Stimulated activated CD4-positive, alpha-beta T cell treated with anti-CD3 and anti-CD28 coated beads, Interleukin-4, amount 100 ng/mL, for 4 hours (primary cell): ENCODE results near the gene NFXL1.

Source experiments
- DNase-seq, 2 experiments: peaks; one replicate each; pipeline ENCODE4 v3.0.0-alpha.2; 2020

Gene NFXL1

DNA sequence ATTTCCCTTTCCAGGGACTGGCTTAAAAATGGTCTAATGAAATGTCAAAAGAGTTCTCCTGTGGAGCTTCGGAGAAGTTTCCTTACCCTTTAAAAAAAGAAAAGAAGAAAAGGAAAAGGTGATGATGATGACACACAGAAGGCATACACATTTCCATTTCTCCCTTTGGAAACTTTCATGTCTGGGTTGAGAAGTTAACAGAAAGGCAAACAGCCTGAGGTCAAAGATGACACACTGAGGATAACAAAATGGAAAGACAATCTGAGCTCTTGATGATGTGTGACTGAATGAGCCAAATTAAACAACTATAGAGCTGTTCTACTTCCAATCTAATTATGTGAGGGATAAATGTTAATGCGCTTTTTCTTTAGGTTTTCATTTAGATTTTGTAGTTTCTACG, 32.2 kb downstream of the NFXL1 start:
- no peak for DNase-seq

DNA sequence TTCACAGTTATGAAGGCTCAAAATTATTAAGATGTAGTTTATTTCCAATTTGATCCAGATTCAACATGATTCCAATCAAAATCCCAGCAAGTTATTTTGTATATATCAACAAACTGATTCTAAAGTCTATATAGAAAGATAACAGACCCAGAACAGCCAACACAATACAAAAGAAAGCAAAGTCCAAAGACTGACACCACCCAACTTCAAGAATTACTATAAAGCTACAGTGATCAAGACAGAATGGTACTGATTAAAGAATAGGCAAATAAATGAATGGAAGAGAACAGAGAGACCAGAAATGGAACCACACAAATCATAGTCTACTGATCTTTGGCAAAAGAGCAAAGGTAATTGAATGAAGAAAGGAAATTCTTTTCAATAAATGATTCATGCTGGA, 34.9 kb downstream of the NFXL1 start:
- DNase-seq, result no peak

DNA sequence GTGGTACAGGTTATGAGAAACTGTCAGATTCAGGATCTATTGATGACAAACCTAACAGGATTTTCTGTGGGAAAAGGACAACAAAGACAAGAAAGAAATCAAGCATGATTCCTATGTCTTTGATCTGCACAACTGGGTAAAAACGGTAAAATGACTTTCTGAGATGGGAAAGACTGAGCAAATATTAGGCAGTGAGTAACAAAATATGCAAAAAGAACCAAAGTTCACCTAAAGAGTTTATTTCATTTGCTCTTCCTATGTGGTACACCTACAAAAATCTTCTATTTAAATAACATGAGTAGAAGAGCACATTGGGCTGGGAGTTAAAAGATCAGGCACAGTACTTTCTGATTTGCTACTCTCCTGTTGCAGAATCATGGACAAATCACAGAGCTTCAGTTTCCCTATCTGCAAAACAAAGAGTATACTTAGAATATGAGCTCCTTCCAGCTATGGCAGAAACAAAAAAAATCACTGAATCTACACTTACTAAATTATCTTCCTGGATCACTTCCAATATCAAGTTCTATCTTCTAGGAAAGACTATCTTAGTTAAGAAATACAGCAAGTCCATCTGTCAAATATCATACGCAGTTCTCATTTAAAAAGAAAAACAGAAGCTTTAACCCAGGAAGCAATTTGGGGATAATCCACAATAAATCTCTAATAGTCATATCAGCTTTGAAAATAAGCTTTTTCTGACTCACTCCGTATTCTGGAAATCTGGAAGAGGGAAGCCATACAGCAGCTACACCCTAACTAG, 37.4 kb downstream of the NFXL1 start:
- no peak for DNase-seq

DNA sequence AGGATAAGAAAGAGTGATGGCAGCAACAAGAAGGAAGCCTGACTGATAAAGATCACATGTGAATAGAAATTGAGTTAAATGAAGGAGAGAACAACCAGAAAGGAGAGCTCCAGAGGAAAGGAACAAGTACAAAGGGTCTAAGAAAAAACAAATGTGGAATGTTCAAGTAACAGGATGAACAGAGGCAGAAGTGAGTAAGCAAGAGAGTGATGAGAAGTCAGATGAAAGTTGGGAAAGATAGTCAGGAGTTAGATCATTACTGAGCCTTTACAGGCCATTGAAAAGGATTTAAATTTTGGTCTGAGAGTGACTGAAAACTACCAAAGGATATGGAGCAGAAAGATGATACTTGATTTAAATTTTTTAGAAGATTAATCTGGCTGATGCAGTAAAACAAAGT, 38.1 kb downstream of the NFXL1 start:
- DNase-seq, result no peak

DNA sequence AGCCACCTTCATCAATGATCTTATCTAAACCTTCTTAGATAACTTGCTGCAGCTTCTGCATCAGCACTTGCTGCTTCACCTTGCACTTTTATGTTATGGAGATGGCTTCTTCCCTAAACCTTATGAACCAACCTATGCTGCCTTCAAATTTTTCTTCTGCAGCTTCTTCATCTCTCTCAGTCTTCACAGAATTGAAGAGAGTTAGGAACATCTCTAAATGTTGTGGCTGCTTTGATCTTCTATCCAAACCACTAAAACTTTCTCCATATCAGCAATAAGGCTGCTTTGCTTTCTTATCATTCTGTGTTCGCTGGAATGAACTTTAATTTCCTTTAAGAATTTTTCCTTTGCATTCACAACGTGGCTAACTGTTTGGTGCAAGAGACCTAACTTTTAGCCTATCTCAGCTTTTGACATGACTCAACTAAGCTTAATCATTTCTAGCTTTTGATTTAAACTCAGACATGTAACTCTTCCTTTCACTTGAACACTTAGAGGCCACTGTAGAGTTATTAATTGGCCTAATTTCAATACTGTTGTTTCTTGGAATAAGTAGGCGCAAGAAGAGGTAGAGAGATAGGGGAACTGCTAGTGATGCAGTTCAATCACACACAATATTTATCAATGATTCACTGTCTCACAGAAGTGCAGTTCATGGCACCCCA, 40.4 kb downstream of the NFXL1 start:
- no peak for DNase-seq

DNA sequence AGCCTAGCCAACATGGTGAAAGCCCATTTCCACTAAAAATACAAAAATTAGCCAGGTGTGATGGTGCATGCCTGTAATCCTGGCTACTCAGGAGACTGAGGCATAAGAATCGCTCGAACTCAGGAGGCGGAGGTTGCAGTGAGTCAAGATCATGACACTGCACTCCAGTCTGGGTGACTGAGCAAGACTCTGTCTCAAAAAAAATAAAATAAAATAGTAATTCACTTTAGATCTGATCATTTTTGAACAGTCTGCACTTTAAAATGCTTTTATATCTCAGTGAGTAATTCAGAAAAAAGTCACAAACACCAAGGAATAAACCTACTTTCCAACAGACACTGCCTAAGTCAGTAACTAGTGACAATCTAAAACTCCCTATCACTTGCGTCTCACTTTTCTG, 50.9 kb downstream of the NFXL1 start:
- DNase-seq, result no peak

DNA sequence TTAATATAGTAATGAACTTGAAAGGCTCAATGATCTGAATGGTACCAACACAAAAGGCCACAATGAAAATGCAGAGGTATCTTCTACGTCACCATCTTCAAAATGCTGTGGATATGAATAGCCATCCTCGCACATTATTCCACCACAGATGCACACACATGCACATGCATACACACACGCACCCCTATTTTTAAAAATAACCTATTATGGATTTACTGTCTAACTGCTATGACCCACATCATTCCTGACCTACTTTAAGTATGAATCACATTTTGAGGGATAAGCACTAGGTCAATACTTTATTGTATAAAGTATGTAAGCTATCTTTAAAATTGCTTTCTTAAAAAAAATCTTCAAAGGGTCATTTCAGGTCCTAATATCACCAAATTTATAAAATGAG, 52.1 kb downstream of the NFXL1 start:
- no peak for DNase-seq

DNA sequence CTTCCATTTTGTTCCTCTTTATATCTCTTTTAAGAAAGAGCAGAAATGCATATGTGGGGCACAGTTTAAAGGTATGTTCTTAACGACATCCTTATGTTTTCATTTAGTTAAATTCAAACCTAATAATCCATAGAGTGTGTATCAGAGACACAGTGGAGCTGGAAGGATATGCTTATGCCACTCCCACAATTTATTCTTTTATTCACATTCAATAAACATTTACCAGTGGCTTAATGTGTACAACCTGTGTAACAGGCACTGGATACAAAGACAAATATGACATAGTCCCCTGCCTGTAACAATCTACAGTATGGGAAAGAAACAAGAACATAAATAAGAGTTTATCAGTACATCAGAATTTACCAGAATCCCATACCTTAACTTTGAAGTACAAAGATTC, 54.1 kb downstream of the NFXL1 start:
- DNase-seq, result no peak

DNA sequence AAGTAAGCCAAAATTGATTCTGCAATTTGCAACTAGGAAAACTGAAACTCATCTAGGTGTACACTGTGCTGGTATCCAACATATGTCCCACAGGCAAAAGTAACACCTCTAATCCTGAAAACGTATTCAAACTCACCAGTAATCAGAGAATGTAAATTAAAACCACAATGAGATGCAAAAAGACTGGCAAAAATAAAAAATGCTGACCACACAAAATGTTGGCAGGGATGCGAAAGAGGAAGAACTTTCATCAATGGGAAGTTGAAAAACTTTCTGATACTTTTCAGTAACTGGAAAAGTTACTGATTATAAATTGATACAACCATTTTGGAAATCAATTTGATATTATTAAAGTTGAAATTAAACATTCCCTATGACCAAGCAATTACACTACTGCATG, 56.4 kb downstream of the NFXL1 start:
- DNase-seq, result no peak

DNA sequence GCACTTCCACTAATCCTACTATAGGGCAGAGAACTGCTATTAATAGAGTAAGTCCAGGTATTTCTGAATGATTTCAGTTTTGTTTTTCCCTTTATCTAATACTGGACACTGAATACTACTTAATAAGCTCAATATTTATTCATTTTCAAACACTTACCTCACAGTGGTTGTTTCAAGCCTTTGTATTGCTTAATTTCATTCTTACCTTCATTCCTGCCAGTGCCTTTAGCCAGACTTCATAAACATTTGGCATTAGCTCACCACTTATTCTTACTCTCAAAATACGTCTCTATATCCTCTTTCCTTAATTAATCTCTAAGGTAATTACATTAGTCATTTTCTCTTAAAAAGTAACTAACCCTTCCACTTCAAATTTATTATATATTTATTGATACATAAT, 57.7 kb downstream of the NFXL1 start:
- no peak for DNase-seq

DNA sequence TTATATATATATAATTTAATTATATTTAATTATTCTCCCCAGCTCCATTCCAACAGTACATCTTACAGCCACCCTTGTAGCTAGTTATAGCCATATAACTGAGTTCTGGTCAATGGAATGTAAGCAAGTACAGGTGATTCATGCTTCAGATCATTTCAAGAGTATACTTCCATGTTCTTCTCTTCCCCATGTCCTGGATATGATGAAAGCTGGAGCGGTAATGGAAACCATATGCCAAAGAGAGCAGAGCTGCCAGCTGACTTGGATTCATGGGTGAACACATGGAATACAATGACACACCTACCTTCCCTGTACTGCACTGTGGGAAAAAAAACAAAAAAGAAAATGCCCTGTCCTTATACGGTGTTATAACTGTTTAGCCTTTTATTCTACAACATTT, 59.0 kb downstream of the NFXL1 start:
- DNase-seq, result no peak

DNA sequence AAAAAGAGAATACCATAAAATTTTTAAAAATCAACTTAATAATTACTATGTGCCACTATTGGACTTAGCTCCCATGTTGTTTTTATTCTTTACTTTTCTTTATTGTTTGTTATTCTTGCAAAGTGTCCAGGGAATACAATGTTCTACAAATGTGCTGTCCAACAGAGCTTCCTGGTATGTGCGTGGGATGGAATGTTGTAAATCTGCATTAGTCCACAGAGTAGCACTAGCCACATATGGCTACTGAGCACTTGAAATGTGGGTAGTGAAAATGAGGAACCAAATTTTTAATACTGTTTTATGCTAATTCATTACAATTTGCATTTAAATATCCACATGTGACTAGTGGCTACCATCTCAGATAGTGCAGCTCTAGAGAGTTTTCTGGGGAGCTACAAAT, 62.2 kb downstream of the NFXL1 start:
- no peak for DNase-seq

DNA sequence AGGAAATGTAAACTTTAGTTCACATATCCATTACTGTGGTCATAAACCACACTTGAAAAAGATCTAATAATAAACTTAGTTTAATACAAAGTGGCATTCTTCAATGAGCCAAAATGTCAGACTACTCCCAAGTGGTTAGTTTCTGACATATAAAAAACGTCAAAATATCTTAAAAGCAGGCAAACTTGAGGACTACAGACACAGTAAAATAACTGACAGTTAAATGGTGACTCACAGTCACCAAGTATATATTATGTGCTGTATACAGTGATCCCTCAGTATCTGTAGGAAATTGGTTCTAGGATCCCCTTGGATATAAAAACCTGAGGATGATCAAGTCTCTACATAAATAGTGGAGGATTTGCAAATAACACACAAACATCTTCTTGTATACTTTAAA, 64.9 kb downstream of the NFXL1 start:
- no peak for DNase-seq

DNA sequence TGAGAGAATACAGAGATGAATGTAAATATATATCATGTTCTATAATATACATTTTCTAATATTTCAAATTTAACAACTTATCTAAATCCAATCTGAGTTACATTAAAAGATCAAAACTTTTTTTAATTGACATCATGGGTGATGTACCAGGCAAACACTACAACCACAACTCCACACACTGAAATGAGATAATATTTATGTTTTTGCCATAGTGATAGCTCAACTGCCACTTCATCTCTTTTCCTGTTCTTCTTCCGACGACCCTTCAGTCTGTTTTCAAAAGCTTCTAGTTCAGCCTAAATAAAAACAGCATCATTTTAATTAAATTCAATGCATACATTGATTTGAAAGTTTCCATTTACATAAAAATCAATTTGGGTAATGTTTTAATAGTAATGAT, 66.3 kb downstream of the NFXL1 start:
- DNase-seq, result no peak

DNA sequence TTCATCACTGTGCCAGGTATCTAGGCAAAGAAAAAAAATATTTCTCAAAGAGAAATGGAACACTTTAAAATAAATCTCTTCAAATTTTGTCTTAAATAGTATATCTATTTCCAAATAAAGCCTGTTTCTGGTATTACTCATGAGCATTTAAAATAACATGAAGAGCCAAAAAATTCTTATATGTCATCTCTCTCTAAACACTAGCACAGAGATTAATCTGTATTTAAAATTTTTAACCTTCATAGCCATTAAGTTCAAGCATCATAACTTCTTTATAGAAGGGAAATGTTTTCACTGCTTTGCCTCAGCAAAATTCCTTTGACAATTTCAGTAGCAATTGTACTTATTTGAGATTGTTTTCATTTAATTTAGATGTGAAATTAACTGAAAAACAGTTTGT, 71.4 kb downstream of the NFXL1 start:
- DNase-seq, result no peak

DNA sequence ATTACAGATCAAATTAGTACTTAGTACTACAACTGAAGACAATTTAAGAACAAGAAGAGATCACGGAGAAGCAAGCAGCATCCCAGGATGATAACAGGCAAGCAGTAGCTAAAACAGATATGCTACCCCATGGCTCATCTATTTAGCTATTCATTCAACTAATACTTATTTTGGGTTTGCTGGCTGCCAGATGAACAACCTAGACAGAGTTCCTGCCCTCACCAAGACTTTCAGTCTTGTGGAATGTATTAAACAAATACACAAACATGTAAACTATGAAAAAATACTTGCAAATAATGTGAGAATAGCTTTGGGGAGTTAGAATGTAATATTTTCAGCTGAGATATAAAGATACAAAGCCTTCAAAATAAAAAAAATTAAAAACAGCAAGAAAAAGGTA, 74.1 kb downstream of the NFXL1 start:
- no peak for DNase-seq

DNA sequence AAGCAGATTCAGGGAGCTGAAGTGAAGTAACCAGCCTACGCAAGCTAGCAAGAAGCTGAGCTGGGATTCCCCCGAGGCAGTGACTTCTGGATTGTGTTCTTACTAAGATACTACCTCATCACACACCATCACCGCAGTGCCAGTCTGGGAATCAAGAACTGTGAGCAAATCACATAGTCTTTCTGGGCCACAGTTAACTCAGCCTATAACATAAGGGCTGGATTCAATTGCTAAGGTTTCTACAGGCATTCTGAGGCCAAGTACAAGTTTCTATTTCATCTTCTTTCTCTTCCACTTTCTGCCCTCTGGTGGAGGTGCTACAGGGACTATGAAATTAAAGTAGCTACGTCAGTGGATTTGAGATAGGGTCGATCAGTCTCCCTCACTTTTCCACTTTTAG, 75.1 kb downstream of the NFXL1 start:
- peak in 1 of 2 experiments; percentile 29 for DNase-seq

DNA sequence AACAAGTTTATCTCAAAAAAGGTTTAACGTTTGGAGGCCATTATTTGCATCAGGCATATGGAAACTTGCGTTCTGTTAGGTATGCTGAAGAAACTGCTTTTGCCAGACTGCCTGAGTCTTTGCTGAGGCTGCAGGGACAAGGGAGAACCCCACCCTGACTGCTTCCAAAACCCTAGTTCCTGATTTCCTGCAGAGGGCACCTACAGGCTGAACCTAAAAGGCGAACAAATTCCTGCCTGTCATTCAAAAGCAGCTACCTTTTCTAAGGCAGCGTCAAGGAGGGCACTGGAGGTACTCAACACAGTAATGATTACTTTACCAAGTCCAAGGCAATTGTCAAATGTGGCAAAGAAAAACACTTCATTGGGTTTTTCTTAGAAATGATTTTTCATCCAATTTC, 75.9 kb downstream of the NFXL1 start:
- DNase-seq, result no peak

DNA sequence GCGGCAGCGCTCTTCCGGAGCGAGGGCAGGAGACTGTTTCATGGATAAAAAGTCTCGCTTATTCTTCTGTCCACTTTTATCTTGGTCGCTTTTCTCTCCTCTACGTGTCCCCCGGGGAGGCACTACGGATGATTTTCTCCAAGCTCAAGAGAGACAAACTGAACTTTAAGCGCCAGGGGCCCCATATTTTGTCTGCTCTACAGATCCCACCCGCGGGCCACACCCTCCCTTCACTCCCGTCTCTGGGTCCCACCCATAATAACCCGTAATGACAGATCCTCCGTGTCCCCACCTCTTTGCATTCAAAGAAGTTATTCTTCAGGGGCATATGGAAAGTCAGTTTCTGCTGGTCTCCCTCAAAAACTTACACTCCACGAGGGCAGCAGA, 76.5 kb downstream of the NFXL1 start, which contains the start of gene CORIN:
Gene CORIN (minus strand): TSS at position 160 of the 387 bp plus-strand sequence. CDS start 118 bp downstream, at position 42.
- no peak for DNase-seq

DNA sequence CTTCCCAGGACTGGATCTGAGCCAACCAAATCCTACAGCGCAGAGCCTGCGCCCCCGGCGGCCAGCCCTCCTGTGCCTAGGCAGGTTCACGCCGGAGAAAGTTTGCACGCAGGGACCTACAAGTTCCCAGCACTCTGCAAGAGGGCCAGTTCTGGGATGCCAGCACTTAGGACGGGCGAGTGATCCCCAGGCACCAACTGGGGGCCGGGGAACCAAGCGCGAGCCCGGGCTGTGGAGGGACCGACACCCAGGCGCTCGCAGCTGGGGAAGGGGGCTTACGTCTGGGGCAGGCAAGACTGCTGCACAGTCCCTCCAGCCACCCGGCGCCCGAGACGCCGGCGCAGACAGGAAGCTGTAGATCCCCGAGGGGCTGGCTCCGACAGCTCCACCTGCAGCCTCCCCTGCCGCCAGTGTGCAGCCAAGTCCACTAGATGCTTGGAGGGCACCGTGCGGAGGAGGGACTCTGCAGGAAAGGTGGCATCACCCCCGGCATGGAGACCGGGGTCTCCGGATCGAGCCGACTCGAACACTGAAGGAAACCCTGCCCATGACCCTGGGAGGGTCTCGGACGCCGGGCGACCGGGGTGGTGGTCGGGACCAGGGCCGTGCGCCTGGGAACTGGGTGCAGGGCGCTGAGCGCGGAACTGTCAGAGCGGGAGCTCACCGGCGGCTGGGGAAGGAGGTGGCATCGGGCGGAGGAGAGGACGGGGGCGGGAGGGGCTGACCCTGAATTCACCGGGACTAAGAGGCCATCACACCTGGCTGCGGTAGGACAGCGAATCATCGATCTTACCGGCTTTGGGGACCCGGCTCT, 77.1 kb downstream of the NFXL1 start:
- peak in 1 of 2 experiments; percentile 33 for DNase-seq

DNA sequence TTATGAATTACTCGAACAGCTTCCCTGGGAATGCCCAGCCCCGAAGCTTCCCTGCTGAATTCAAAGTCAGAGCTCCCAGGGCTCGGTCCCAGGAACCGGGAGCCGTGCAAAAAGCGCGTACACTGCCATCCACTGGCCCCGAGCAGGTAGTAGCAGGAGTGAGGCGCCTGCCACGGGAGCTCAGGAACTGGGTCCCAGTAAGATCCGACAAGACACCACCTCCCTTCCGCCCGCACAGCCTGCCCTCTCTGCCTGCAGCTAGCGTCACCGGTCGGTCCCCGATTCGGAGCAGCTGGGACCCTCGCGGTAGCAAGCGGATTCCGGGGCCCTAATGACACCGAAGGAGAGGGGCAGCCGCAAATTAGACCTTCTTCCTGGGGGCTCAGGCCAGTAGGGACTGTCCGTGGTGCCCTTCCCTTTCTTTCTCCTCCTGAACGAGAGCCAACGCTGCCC, 77.7 kb downstream of the NFXL1 start:
- peak; percentile 30 to 47 for DNase-seq

DNA sequence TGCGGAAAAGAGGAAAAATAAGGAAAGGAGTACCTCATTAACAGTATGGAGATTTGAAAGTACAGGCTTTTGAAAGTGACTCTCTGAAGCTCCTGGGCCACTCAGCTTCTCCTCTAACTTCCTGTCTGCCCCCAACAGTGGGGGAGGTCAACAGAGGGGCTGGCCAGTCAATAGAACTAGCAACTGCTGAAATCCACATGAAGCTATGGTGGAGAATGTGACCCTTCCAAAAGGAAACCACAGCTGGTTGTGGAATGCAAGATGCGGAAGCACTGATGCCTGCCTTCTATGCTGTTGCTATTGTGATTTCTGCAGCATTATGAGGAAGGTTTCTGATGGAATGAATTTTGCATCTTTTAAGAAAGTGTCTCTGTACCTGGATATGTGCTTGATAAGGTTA, 78.9 kb downstream of the NFXL1 start:
- DNase-seq, result no peak

DNA sequence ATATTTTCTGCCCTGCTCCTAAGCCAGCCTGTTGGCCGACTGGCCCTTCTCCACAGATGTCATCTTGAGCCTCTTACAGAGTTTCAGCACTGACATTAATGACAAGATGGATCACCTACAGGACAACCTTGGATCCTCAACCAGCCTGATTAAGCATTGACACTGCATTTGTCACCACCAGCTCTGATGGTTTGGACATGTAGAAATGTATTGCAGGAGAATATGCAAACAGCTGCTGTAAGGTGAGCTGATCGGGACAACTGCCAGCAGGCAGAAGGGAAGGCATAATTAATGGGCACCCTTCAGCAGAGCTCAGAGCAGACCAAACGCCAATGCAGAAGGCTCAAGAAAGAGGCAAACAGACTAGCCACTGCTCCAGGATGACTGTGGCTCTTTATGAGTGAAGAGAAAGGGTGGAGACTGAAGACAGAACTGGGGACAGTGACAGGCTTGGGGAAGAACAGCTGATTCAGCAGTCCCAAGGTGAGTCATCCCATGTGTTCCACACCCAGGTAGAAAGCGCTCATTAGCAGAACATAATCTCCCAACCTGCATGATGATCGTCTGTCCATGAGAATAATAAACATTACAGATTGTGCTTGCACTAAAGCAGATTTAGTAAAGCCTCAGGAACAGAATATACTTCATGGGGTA, 83.2 kb downstream of the NFXL1 start:
- no peak for DNase-seq
